H9 (cell line): ENCODE measurements around the gene NBEAL2. TPM values are rescaled to one million over a fixed set of nuclear protein-coding genes. Genes with fewer than 3 reads are reported as not detected.

Source experiments
- DNase-seq: peaks from one replicate; pipeline ENCODE4 v3.0.0-alpha.2; 2017
- H2AFZ ChIP-seq: one replicate; pipeline ENCODE4 v1.6.1; 2013; ENCODE audit warnings: mild to moderate bottlenecking, low read length, control low read depth, moderate library complexity
- H2AK5ac ChIP-seq: 2 replicates; pipeline ENCODE4 v1.6.1; 2013; ENCODE audit warnings: low read length, control low read depth, mixed read lengths; ENCODE audit not compliant: insufficient read length
- H2BK120ac ChIP-seq: one replicate; pipeline ENCODE4 v1.6.1; 2013; ENCODE audit warnings: low read depth, mild to moderate bottlenecking, low read length, control low read depth, inconsistent platforms; ENCODE audit not compliant: poor library complexity, severe bottlenecking
- H2BK12ac ChIP-seq: 2 replicates; pipeline ENCODE4 v1.6.1; 2013; ENCODE audit warnings: low read length, control low read depth, mixed read lengths, low read depth; ENCODE audit not compliant: insufficient read length
- H2BK15ac ChIP-seq: 2 replicates; pipeline ENCODE4 v1.6.1; 2013; ENCODE audit warnings: low read depth, low read length, control low read depth
- H2BK20ac ChIP-seq: one replicate; pipeline ENCODE4 v1.6.1; 2013; ENCODE audit warnings: low read depth, mild to moderate bottlenecking, low read length, control low read depth, inconsistent platforms; ENCODE audit not compliant: poor library complexity, severe bottlenecking
- H2BK5ac ChIP-seq: 2 replicates; pipeline ENCODE4 v1.6.1; 2013; ENCODE audit warnings: low read length, control low read depth, mixed read lengths; ENCODE audit not compliant: insufficient read length
- H3K14ac ChIP-seq: 2 replicates; pipeline ENCODE4 v1.6.1; 2013; ENCODE audit warnings: low read length, control low read depth; ENCODE audit not compliant: insufficient read depth
- H3K18ac ChIP-seq: 2 replicates; pipeline ENCODE4 v1.6.1; 2013; ENCODE audit warnings: low read depth, mild to moderate bottlenecking, mixed read lengths, low read length, control low read depth; ENCODE audit not compliant: insufficient read length
- H3K23ac ChIP-seq: 2 replicates; pipeline ENCODE4 v1.6.1; 2013; ENCODE audit warnings: low read length, control low read depth, mixed read lengths, low read depth; ENCODE audit not compliant: insufficient read length
- H3K23me2 ChIP-seq: 2 replicates; pipeline ENCODE4 v1.6.1; 2013; ENCODE audit warnings: low read depth, mild to moderate bottlenecking, mixed read lengths, low read length, control low read depth; ENCODE audit not compliant: insufficient read length, poor library complexity, severe bottlenecking
- H3K27ac ChIP-seq: 2 replicates; pipeline ENCODE4 v1.5.1; 2013; ENCODE audit warnings: low read length, control low read depth, mixed read lengths, low read depth; ENCODE audit not compliant: insufficient read length
- H3K27me3 ChIP-seq: 2 replicates; pipeline ENCODE4 v1.6.1; 2013; ENCODE audit warnings: low read length, control low read depth, inconsistent platforms; ENCODE audit not compliant: insufficient read depth
- H3K4ac ChIP-seq: 2 replicates; pipeline ENCODE4 v1.6.1; 2013; ENCODE audit warnings: low read depth, mild to moderate bottlenecking, control low read depth, inconsistent platforms, low read length, moderate library complexity
- H3K4me1 ChIP-seq: 2 replicates; pipeline ENCODE4 v1.6.1; 2013; ENCODE audit warnings: low read length, control low read depth, inconsistent platforms; ENCODE audit not compliant: insufficient read depth
- H3K4me2 ChIP-seq: 2 replicates; pipeline ENCODE4 v1.6.1; 2013; ENCODE audit warnings: low read length, control low read depth, mixed read lengths; ENCODE audit not compliant: insufficient read length, insufficient read depth
- H3K56ac ChIP-seq: 2 replicates; pipeline ENCODE4 v1.6.1; 2013; ENCODE audit warnings: low read depth, mild to moderate bottlenecking, mixed read lengths, low read length, control low read depth; ENCODE audit not compliant: insufficient read length
- H3K79me1 ChIP-seq: 2 replicates; pipeline ENCODE4 v1.6.1; 2013; ENCODE audit warnings: low read depth, mild to moderate bottlenecking, moderate library complexity, low read length, control low read depth, inconsistent platforms; ENCODE audit not compliant: insufficient read depth, poor library complexity, severe bottlenecking
- H3K79me2 ChIP-seq: 2 replicates; pipeline ENCODE4 v1.6.1; 2013; ENCODE audit warnings: low read length, control low read depth, inconsistent platforms; ENCODE audit not compliant: insufficient read depth
- H3K9ac ChIP-seq: 2 replicates; pipeline ENCODE4 v1.6.1; 2013; ENCODE audit warnings: low read length, control low read depth, mixed read lengths; ENCODE audit not compliant: insufficient read length; ENCODE audit errors: extremely low read depth
- H3K9me3 ChIP-seq: one replicate; pipeline ENCODE4 v1.6.1; 2013; ENCODE audit warnings: low read depth, low read length, inconsistent platforms; ENCODE audit not compliant: control insufficient read depth
- H3T11ph ChIP-seq: one replicate; pipeline ENCODE4 v1.6.1; 2013; ENCODE audit warnings: mild to moderate bottlenecking, low read length, control low read depth, inconsistent platforms
- H4K20me1 ChIP-seq: one replicate; pipeline ENCODE4 v1.6.1; 2013; ENCODE audit not compliant: control insufficient read depth, insufficient read length, insufficient read depth
- H4K5ac ChIP-seq: 2 replicates; pipeline ENCODE4 v1.6.1; 2013; ENCODE audit warnings: low read depth, mild to moderate bottlenecking, mixed read lengths, low read length, control low read depth; ENCODE audit not compliant: insufficient read length
- H4K8ac ChIP-seq: replicated peaks from 2 replicates; pipeline ENCODE4 v1.6.1; 2013; ENCODE audit warnings: low read length, control low read depth, mixed read lengths, low read depth; ENCODE audit not compliant: insufficient read length
- H4K91ac ChIP-seq: 2 replicates; pipeline ENCODE4 v1.6.1; 2013; ENCODE audit warnings: low read depth, mild to moderate bottlenecking, moderate library complexity, mixed read lengths, low read length, control low read depth; ENCODE audit not compliant: insufficient read length
- H3K27ac Mint-ChIP-seq, 3 experiments: 2 replicates in 2 of 3; 3 replicates in 1 of 3; pipeline ENCODE4 v1.8.0; 2020 to 2021; ENCODE audit warnings: mixed read lengths in 3 of 3, mild to moderate bottlenecking in 1 of 3, moderate library complexity in 1 of 3
- H3K27me3 Mint-ChIP-seq: 2 replicates; pipeline ENCODE4 v1.8.0; 2021; ENCODE audit warnings: low read depth, mild to moderate bottlenecking, moderate library complexity, mixed read lengths
- H3K36me3 Mint-ChIP-seq, 3 experiments: 2 replicates in 2 of 3; 3 replicates in 1 of 3; pipeline ENCODE4 v1.8.0; 2020 to 2021; ENCODE audit warnings: low read depth in 3 of 3, mixed read lengths in 3 of 3; ENCODE audit not compliant: insufficient read depth in 1 of 3
- H3K4me1 Mint-ChIP-seq, 2 experiments: 2 replicates each; pipeline ENCODE4 v1.8.0; 2020; ENCODE audit warnings: mixed read lengths in 2 of 2
- H3K4me3 Mint-ChIP-seq, 2 experiments: 2 replicates in 1 of 2; 3 replicates in 1 of 2; pipeline ENCODE4 v1.8.0; 2020 to 2021; ENCODE audit warnings: mild to moderate bottlenecking in 2 of 2, mixed read lengths in 2 of 2, moderate library complexity in 1 of 2
- H3K9me3 Mint-ChIP-seq, 2 experiments: 2 replicates in 1 of 2; 3 replicates in 1 of 2; pipeline ENCODE4 v1.8.0; 2020; ENCODE audit warnings: mild to moderate bottlenecking in 2 of 2, mixed read lengths in 2 of 2, moderate library complexity in 1 of 2
- CTCF ChIP-seq: fragments of 200-600 bp; sonication (generic); conservative IDR thresholded peaks from 3 replicates; pipeline ENCODE4 v1.8.0; 2021; ENCODE audit warnings: antibody characterized with exemption, mild to moderate bottlenecking
- WGBS: extraction: QIAGEN DNeasy Blood & Tissue Kit; methylation state at CpG from one replicate; pipeline ENCODE4 v1.1.7; 2013; ENCODE audit warnings: missing lambda C conversion rate, low lambda C conversion rate, mixed read lengths; ENCODE audit not compliant: insufficient read length; ENCODE audit errors: extremely low coverage; 5-methylcytosine and 5-hydroxymethylcytosine counted together
- total RNA-seq: library from RNA; stranded (reverse); gene quantifications from 2 replicates; pipeline ENCODE4 v1.2.1, GENCODE V29; 2021

Gene NBEAL2
- total RNA-seq, 1 experiment from 2014 or later = 52.1 TPM

DNA sequence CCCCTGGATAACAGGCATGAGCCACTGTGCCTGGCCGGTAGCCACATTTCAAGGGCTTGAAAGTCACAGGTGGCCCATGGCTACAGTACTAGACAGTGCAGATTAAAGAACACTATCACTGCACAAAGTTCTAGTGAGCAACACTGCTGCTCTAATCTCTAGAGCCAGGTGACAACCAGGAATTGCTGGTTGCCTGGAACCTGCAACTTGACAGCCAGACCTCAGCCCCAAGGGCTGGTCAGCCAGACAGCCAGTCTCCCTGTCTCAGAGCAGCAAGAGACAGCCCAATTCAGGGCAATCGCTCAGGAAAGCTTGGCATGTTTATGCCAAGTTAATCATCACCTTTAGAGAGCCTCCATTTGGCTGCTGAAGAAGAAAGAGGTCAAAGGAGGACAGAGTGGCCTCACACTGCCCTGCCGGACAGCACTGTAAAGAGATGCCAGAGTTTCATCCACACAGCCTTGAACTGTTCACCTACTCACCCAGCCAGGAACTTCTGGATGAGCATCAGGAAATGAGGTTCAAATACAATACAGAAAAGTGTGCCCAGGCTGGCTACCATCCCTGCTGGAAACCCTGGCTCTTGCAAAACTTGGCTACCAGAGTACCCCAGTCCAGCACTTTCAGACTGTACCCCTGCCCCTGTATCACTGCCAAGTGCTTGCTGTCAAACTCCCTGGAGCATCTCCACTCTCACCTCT, 8.9 kb upstream of the NBEAL2 start:
- peaks cover 3% of the 10 kb centered on the region for H4K20me1 ChIP-seq
- no peak overlapping the region for H2AK5ac ChIP-seq
- H3K23me2 ChIP-seq = no peaks in the 10 kb centered on the region
- DNase-seq = no peak
- no peak overlapping the region for H3K56ac ChIP-seq
- no peak overlapping the region for H2BK5ac ChIP-seq
- peaks cover 20% of the 10 kb centered on the region for H3K79me1 ChIP-seq
- no peak overlapping the region for H2AFZ ChIP-seq
- no peak overlapping the region for H2BK12ac ChIP-seq
- no peak overlapping the region for H3K4me3 Mint-ChIP-seq
- no peak overlapping the region for H3K18ac ChIP-seq
- H3K4ac ChIP-seq = no peak overlapping the region
- no peaks in the 10 kb centered on the region for H3K4me1 ChIP-seq
- H3K27me3 Mint-ChIP-seq = no peaks in the 10 kb centered on the region
- H3K9ac ChIP-seq = no peak overlapping the region
- H4K8ac ChIP-seq = no peak overlapping the region
- H3K4me1 Mint-ChIP-seq = peaks cover 31 to 37% of the 10 kb centered on the region in 2 experiments
- H4K5ac ChIP-seq = no peak overlapping the region
- H3K9me3 ChIP-seq = no peaks in the 10 kb centered on the region
- H3K27ac ChIP-seq = no peak overlapping the region
- no peak overlapping the region for H4K91ac ChIP-seq
- H3K9me3 Mint-ChIP-seq = peaks cover 0 to 8% of the 10 kb centered on the region in 2 experiments; a peak in 4 of 5 replicates
- peaks cover 24 to 44% (median 34%) of the 10 kb centered on the region in 3 experiments for H3K36me3 Mint-ChIP-seq
- peak overlapping the region in 2 of 3 experiments; percentile 30 to 76; a peak in 3 of 7 replicates for H3K27ac Mint-ChIP-seq
- no peak overlapping the region for H3K4me2 ChIP-seq
- H2BK120ac ChIP-seq = no peak overlapping the region
- H2BK20ac ChIP-seq = no peak overlapping the region
- H3T11ph ChIP-seq = no peak overlapping the region
- no CpG with 5 or more reads among the region's 3 CpGs for WGBS
- no peaks in the 10 kb centered on the region for H3K27me3 ChIP-seq
- H3K23ac ChIP-seq = no peak overlapping the region
- H2BK15ac ChIP-seq = no peak overlapping the region
- TF ChIP-seq CTCF = no peak
- H3K79me2 ChIP-seq = peaks cover 66% of the 10 kb centered on the region
- H3K14ac ChIP-seq = no peak overlapping the region; the same call in 1 of the 2 replicates
